ENCODE measurements around the gene SPNS2.

Gene SPNS2

DNA sequence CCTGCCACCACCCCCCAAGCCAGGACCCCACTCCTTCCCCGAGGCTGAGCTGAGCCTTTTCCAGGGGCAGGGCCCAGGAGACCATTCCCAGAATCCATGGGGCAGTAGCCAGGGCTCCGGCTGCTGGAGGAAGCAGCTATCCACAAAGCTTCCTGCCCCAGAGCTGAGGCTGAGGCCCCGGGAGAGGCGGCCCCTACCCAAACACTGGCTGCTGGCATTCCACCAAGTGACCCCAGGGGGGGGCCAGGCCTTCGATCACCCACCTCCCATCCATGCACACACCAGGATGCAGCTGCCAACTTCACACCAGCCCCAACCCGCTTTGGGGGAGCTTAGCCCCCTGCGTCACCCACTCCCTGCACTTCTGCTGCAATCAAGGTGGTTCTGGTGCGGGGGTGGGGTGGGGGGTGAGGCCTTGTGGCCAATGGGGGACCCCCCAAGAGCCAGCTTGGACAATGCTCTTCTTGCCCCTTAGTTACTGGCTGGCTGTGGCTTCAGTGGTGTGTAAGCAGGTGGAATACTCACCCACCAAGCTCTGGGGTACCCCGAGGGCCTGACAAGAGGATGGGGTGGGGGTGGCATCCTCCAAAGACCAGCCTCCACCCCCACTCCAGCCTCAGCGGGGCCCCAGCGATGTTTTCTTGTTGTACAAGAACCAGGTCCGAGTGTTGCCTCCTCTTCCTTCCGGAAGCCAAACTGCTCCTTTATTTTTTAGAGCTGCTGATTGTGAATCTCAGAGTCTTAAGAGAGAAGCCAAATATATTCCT is 39.7 kb downstream of the SPNS2 start:
- DNase-seq = no peak

GRCh38 chr17:4539025-4539424 is 40.3 kb downstream of the SPNS2 start:
- no peak for DNase-seq

DNA sequence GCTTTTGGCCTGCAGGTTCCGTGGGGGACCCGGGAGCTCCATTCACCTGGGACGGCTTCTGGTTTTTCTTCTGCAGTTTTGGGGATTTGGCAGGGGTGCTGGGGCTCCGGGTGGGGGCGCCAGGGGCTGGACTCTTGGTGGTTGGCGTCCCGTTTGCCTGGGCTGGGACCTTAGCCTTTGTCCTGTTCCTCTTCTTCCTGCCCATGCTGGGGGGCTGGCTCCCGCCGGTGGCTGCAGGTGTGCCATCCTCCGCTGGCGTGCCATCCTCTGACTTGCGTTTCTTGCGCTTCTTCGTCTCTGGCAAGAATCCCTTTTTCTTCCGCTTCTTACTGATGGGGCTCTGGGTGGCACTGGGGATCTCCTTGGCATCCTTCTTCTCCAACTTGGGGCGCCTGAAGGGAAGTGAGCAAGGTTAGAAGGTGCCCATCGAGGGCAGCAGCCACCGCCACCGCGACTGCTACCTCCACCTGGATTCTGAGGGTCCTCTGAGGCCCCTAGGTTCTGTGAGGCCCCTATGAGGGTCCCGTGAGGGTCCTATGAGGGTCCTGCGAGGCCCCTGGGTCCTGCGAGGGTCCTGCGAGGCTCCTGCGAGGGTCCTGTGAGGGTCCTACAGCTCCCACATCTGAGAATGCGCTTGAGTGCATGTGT is 41.0 kb downstream of the SPNS2 start:
- DNase-seq = no peak

GRCh38 chr17:4540224-4540651 is 41.6 kb downstream of the SPNS2 start:
- no peak for DNase-seq

GRCh38 chr17:4540687-4541327 is 42.1 kb downstream of the SPNS2 start:
- no peak for DNase-seq

DNA sequence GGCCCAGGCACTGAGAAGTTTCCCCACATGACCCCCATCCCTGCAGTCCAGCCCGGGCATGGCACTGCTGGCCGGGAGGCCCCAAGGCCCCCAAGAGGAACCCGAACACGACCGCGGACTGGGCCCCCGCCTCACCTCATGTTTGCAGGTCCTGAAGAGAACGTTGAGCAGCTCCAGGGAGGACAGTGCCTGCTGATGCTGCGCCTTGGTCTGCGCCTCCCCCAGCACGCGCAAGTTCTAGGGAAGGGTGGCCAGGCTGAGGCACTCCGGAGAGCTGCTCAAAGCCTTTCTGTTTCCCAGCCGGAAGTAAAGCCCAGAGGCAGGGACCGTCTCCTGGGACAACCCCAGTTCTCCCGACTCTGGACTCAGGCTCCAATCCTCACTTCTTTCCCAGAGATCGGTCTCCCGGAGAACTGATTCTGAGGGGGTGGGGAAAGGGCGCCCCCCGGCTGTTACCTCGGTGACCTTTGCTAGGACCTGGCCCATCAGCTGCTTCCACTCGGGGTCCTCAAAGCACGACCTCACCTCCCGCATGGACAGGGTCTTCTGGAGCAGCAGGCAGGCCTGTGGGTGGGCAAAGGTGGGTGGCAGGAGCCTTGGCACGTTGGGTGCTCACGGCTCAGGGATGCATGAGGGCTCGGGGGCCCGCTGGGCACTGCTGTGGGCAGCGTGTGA is 42.8 kb downstream of the SPNS2 start:
- DNase-seq = no peak

GRCh38 chr17:4542003-4542725 is 43.5 kb downstream of the SPNS2 start:
- no peak for DNase-seq

DNA sequence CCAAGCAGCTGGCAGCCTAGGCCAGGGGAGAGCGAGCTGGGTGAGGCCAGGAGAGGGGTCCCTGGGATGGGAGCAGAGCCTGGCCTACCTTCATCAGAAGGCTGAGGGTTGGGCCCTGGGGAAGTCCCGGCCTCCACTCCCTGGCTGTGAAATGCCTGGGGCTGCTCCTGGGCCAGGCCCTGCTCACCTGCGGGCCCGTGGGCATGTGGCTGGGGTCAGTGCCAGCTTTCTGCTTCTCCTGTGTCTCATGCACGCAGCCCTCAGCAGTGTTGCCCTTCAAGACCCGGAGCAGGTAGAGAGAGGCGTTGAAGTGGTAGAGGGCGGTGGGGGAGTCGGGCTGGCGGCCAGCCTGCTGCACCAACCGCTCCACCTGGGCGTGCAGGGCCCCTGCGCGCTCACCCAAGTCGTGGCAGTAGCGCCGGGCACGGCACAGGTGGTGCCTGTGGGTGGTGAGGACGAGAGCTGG is 44.1 kb downstream of the SPNS2 start:
- DNase-seq = no peak

GRCh38 chr17:4543557-4544026 is 44.9 kb downstream of the SPNS2 start:
- DNase-seq = no peak

GRCh38 chr17:4544135-4544950 is 45.7 kb downstream of the SPNS2 start:
- DNase-seq = no peak

DNA sequence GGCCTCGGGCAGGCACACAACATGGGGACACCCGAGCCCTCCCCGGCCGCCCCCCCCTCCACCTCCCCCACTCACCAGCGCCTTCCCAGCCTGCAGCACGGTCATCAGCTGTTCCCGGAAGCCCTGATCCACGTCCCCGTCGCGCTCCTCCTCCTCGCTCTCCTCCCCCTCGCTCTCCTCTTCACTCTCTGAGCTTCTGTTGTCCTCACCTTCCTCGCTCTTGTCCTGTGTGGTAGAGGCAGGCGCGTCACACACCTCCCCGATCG is 46.2 kb downstream of the SPNS2 start:
- no peak for DNase-seq

DNA sequence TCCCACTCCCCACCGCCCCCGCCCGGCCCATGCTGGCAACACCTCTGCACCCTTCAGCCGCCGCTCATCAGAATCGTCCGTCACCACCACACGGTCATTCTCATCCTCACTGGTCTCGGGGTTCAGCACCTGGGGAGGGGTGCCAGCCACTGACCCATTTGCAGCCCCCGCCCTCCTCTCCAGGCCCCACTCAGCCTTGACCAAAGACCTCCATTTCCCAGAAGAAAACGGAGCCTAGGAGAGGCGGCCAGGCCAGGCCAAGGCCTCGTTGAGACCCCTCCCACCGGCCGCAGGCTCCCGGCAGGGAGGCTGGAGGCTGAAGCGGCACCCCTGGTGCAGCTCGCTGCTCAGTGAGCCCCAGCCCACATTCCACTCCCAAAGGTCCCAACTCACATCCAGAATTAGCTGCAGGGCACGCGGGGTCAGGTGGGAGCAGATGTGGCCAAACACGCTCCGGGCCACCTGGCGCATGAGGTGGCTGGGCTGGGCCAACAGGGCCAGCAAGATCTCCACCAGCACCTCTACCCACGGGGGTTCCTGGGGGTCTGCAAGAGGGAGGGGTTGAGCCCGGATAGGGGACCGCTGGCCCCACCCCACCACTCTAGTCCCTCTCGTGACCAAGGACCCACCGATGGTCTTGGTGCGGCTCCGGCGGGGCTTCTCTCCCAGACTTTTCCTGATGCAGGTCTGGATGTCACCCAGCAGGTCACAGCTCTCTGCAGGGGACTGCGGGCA is 46.7 kb downstream of the SPNS2 start:
- DNase-seq = no peak

DNA sequence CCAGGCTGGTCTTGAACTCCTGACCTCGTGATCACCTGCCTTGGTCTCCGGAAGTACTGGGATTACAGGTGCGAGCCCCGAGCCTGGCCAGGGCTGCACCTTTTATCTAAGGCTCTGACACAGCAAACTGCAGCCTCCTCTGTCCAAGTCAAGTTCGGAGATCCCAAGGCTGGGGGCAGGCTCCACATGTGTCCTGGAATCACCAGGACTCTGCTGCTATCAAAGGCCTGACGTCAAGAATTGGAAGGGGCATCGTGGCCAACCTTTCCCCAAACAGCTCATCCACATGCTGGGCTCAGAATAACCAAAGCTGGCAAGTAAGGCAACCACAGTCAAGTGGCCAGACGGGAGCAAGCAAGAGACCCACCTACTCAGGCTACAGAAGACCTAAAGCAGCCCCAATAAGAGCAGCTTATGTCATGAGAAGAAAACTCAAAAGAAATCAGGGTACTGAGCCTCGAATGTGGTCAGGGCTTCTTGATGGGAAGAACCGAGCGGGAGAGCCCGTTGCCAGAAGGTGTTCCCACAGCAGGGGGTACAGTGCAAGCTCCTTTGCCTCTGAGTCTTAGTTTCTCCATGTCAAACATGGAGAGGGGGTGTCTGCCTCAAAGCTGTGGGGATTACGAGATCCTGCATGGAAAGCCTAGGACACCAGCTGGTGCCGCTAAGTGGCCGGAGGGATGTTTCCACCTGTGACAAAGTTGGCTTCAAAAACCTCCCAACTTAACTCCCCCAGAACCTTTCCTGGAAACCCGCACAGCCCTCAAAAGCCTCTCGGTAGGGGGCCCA is 48.6 kb downstream of the SPNS2 start:
- no peak for DNase-seq

DNA sequence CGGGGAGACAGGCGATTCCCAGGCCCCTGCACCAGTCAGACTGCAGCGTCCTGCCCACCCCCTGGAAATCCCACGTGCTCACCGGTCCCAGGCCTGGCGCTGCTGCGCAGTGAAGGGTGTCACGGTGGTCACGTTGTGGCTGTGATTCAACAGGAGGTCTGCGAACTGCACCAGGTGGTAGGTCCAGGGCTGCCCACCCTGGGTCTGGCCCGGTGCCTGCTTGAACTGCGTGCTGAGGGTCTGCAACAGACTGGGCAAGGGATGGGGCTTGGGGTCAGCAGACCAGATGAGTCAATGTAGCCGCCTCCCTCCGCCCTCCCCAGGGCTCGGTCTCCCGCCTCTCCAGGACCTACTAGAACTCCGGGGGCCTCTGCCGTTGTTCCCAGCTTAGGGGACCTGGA is 49.4 kb downstream of the SPNS2 start:
- DNase-seq = no peak

GRCh38 chr17:4548721-4549531 is 50.2 kb downstream of the SPNS2 start:
- DNase-seq = no peak

DNA sequence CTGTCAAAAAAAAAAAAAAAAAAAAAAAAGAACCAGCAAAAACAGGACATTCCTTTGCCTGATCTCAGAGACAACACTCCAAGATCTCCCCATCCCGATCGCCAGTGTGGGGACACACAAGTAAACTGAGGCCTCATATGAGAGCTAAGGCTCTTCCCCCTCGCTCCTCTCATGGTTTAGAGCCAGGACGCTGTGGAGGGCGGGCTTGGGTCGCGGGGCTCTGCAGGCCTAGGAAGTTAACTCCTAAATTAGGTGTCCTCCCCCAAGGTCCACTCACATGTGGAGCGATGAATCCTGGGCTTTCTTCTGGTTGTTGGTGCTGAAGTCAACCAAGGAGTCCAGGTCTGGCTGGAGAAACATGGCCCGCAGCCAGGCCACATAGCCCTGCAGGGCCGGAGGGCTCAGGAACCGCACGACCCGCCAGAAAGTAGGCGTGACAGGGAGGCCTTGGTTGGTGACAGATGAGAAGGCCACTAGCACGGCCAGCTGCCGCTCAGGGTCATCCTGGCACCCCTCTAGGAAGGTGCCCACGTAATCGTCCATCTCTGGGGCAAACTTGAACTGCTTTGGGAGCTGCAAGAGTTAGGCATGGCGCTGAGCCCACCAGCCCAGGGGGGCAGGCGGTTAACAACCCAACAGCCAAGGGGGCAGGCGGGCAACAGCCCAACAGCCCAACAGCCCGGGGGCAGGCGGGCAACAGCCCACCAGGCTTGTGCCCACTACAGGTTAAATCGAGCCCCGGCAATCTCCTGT is 51.3 kb downstream of the SPNS2 start:
- no peak for DNase-seq

DNA sequence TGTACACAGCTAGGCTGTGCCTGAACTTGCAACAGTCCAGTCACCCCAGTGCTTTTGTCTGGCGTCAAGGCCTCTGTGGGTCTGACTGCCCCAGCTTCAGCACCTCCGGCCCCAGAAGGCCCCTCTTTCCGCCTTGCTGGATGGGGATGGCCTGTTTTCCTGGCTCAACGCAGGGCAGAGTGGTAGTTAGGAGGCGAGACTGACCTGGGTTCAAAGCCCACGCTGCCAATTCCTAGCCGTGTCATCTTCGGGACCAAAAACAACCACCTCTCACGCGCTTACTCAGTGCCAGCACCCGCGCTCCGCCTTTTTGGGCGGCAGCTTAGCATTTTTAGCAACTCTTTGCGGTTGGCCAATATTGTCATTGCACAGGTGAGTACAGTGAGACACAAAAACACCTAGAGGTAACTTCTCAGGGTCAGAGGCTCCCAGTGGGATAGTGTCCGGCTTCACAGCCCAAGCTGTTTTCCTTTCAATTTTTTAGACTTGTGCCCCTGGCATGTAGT is 51.9 kb downstream of the SPNS2 start:
- no peak for DNase-seq

GRCh38 chr17:4551141-4551540 is 52.5 kb downstream of the SPNS2 start:
- no peak for DNase-seq
